HG02970 (cell line): Measurements from ENCODE around the gene TP73.
"Not testable (repeated sequence)": the region's sequence is repeated elsewhere in the genome, so short reads cannot be mapped to it uniquely, and the experiment has no call there.

Source experiments
- ATAC-seq: cut with Tn5 transposase; IDR thresholded peaks from one replicate; pipeline ENCODE4 v1.9.1; 2021; ENCODE audit warnings: mild to moderate bottlenecking, moderate library complexity, moderate number of reproducible peaks; ENCODE audit not compliant: unreplicated experiment, low FRiP score

The TP73 gene

DNA sequence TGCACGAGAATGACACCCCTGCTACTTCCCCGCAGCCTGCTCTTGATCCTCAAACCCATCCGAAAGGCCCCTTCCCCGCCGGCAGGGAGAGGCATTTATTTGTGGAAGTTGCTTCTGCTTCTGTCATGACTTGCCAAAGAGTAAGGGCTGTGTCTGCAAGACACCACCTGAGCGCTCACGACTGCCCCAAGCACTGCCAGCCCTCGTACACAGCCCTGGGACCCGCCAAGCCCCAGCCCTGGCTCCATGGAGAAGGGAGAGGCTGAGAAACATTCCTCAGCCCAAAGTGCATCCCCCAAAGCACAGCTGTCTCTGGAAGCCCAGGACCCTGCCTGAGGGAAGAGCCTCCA is 33.8 kb upstream of the TP73 start:
- no peak for ATAC-seq

- ATAC-seq, result no peak
These were observed 33.2 kb upstream of the TP73 start for GRCh38 chr1:3618881-3619671.

- no peak for ATAC-seq
These were observed 31.6 kb upstream of the TP73 start for GRCh38 chr1:3620708-3621107.

GRCh38 chr1:3621151-3621671 is 31.1 kb upstream of the TP73 start:
- not testable (repeated sequence) for ATAC-seq

DNA sequence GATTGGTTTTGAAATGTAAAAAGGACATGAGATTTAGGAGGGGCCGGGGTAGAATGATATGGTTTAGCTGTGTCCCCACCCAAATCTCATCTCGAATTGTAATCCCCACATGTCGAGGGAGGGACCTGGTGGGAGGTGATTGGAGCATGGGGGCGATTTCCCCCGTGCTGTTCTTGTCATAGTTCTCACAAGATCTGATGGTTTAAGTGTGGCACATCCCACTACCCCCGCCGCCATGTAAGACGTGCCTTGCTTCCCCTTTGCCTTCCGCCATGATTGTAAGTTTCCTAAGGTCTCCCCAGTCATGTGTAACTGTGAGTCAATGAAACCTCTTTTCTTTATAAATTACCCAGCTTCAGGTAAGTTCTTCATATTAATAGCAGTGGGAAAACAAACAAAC is 30.2 kb upstream of the TP73 start:
- ATAC-seq, result not testable (repeated sequence)

GRCh38 chr1:3623441-3624199 is 28.7 kb upstream of the TP73 start:
- no peak for ATAC-seq

GRCh38 chr1:3624200-3625136 is 27.8 kb upstream of the TP73 start, which contains the start of gene TPRG1L:
TSS of gene TPRG1L (plus strand) at chr1:3625015. CDS start at chr1:3625073, 58 bp downstream.
- ATAC-seq, result peak; percentile 96

- peak; percentile 7 for ATAC-seq
These were observed 27.0 kb upstream of the TP73 start for GRCh38 chr1:3625151-3625907.

DNA sequence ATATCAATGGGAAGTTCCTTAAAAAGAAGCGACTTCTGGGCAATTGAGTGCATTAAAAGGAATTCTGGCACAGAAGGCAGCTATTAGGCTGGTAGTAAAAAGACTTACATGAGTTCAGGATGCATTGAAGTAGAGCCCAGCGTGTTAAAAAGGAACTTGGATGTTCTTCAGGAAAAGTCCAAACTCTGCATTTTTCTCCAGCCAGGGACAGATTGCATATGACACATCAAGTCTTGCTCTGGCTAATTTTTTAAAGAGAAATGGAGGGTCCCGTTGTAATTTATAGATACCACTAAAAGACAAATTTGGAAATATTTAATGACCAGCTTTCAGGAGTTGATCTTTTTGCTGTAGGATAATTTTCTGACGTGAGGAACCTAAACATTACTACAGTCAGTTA is 26.3 kb upstream of the TP73 start:
- no peak for ATAC-seq

DNA sequence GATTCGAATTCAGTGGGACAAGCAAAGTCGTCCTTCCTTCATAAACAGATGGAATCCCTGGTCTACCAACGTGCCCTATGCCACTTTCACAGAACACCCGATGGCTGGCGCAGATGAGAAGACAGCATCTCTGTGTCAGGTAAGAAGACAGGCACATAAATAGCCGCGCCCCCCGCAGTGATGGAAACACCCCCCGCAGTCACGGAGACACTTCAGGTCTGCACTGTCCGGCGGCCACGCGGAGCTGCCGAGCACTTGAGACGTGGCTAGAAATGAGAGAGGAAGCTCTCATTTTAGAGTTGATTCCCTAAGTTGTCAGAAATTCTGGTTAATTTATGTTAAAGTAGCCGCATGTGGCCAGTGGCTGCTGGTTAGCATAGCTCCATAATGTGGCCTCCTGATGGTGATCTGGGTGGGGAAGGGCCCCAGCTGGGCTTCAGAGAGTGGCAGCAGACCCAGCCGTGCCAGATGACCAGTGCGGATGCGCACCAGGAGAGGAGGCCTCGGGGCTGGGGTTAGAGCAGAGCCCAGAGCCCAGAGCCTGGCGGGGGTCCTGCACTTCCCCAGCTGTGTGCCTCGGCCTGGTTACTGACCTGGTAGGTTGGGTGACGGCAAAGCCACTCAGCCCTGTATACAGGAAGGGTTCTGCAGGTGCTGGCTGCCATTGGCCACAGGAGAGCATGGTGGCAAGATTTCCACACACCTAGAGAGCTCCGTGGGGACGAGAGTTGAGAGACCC is 24.6 kb upstream of the TP73 start:
- no peak for ATAC-seq

DNA sequence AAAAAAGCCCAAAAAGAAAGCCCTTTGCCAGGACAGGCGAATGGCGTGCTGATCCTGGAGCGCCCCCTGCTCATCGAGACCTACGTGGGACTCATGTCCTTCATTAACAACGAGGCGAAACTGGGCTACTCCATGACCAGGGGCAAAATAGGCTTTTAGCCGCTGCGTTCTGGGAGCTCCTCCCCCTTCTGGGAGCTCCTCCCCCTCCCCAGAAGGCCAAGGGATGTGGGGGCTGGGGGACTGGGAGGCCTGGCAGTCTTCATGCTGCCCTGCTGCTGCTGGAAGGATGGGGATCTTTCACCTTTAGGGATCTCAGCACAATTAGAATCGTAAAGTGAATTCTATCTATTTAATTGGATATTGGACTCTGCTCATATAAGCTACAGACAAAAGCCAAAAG is 23.9 kb upstream of the TP73 start:
- no peak for ATAC-seq

DNA sequence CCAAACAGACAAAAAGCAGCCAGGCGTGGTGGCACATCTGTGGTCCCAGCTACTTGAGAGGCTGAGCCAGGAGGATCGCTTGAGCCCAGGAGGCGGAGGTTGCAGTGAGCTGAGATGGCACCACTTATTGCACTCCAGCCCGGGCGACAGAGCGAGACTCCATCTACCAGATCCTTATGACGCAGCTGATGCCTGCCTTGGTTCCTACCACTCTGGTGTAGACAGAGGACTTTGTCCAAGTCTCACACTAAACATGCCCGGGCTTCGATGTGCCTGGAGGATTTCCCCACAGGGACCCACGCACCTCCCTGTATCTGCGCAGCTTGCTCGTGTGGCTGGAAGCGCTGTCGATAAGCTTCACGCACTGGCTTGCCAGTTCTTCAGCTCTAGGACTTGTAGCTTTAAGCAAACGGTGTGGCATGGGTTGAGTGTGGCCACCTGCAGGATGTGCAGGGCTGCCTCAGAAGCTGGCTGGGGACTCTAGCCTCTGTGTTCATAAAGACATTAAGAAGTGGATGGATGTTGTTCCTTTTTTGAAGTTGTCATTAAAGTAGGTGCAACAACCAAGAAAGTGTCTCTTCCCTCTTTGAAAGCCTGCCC is 22.7 kb upstream of the TP73 start:
- no peak for ATAC-seq

- ATAC-seq, result no peak
These were observed 22.1 kb upstream of the TP73 start for GRCh38 chr1:3630161-3630611.

DNA sequence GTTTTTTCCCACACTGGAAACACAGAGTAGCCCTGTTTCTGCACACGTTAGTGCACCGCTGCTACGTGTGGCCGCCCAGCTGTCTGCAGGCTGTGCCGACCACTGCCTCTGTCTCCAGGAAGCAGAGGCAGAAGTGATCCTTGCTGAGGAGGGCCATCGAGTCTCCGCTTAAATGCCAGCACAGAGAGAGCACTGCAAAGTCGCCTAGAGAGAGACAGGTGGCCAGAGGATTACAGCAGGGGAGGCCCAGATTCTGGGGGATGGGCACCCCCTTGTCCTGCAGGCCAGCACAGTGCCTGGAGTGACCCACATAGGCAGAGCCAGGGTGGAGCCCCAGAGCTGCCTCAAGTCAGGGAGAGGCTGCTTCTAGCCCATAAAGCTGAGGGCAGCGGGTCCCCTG is 21.4 kb upstream of the TP73 start:
- no peak for ATAC-seq

- ATAC-seq, result no peak
These were observed 20.7 kb upstream of the TP73 start for GRCh38 chr1:3631320-3632260.

GRCh38 chr1:3632298-3632697 is 20.0 kb upstream of the TP73 start:
- no peak for ATAC-seq

DNA sequence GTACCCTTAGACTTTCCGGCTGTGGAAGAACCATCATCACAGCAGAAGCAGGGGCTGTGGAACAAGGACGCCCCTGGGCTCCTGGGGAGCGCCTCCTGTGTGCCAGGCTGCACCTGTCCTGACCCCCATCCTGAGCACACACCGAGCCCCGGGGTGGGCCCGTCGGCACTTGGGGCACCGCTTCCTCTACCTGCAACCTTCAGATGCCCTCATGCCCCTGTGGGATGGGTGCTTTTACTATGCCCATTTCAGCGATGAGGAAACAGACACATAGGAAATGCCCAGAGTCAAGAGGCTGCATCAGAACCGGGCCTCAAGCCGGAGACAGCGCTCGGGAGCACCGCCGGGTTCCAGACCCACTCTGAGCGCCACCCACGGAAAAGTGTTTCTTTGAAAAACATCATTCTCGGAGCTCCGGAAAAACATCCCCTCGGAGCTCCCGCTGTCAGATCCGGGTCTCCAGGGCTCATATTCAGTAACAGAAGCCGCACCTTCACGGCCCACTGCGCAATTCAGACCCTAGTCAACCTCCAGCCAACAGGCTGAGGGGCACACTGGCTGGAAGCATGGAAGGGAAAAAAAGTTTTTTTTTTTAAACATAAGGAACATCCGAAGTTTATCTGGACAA is 19.5 kb upstream of the TP73 start:
- no peak for ATAC-seq
